ENCODE results near the gene SALL1.

GRCh38 chr16:51124896-51125295 lies 26.2 kb downstream of the SALL1 start:
- TF ChIP-seq YY1 (IDR thresholded peaks at IDR 0.05; ENCODE audit: extremely low read depth, insufficient replicate concordance, low read depth, low read length) (no peak), POLR2AphosphoS5 (IDR thresholded peaks at IDR 0.05; ENCODE audit: low read depth, low read length) (no peak), CTCF (IDR thresholded peaks at IDR 0.05 in 2 of 3, conservative IDR thresholded peaks at IDR 0.05 in 1 of 3; ENCODE audit: borderline replicate concordance in 1 of 3, insufficient read depth in 1 of 3, low read depth in 2 of 3, low read length in 2 of 3) (no peak), SP1 (IDR thresholded peaks at IDR 0.05; ENCODE audit: low read depth) (no peak), ZBTB33 (IDR thresholded peaks at IDR 0.05; ENCODE audit: extremely low read depth, insufficient replicate concordance, low read length) (no peak), EZH2phosphoT487 (IDR thresholded peaks at IDR 0.05; ENCODE audit: borderline replicate concordance) (no peak), CEBPB (IDR thresholded peaks at IDR 0.05; ENCODE audit: low read depth) (no peak), POLR2A (IDR thresholded peaks at IDR 0.05; ENCODE audit: borderline replicate concordance, extremely low read depth, insufficient read depth, insufficient read length) (no peak), MAX (IDR thresholded peaks at IDR 0.05) (no peak), ELF1 (IDR thresholded peaks at IDR 0.05; ENCODE audit: borderline replicate concordance, low read depth) (no peak), EGR1 (IDR thresholded peaks at IDR 0.05; ENCODE audit: low read depth) (no peak), JUND (IDR thresholded peaks at IDR 0.05) (no peak), REST (IDR thresholded peaks at IDR 0.05; ENCODE audit: low read depth) (no peak)
